Aorta (tissue), 5 donors: ENCODE data around the gene NUP133. TPM values are rescaled to one million over a fixed set of nuclear protein-coding genes. Genes with fewer than 3 reads are reported as not detected.
"Not testable (repeated sequence)": the region's sequence is repeated elsewhere in the genome, so short reads cannot be mapped to it uniquely, and the experiment has no call there.

Source experiments
- ATAC-seq: fragments of 200-7000 bp; cut with Tn5 transposase; one replicate; pipeline ENCODE4 v1.9.1; 2022; ENCODE audit warnings: moderate library complexity; ENCODE audit not compliant: low FRiP score
- DNase-seq, 2 donors: peaks; one replicate each; pipeline ENCODE4 v3.0.0-alpha.2; 2020
- H3K27ac ChIP-seq, 2 donors: one replicate each; pipeline ENCODE4 v1.5.1; 2013; ENCODE audit warnings: low read length in 2 of 2, mild to moderate bottlenecking in 2 of 2, moderate library complexity in 2 of 2, control low read depth in 1 of 2, inconsistent platforms in 1 of 2, low read depth in 1 of 2
- H3K27me3 ChIP-seq, 2 donors: one replicate each; pipeline ENCODE4 v1.6.1; 2013; ENCODE audit warnings: control low read depth in 1 of 2, low read length in 1 of 2, mild to moderate bottlenecking in 1 of 2, moderate library complexity in 1 of 2; ENCODE audit not compliant: insufficient read depth in 2 of 2, control insufficient read depth in 1 of 2
- H3K36me3 ChIP-seq, 2 donors: one replicate each; pipeline ENCODE4 v1.6.1; 2013; ENCODE audit warnings: control low read depth in 1 of 2, low read length in 1 of 2, mild to moderate bottlenecking in 1 of 2; ENCODE audit not compliant: insufficient read depth in 2 of 2, control insufficient read depth in 1 of 2
- H3K4me1 ChIP-seq, 2 donors: one replicate each; pipeline ENCODE4 v1.6.1; 2013; ENCODE audit warnings: low read length in 2 of 2, control low read depth in 1 of 2, mild to moderate bottlenecking in 1 of 2, moderate library complexity in 1 of 2; ENCODE audit not compliant: insufficient read depth in 2 of 2, control insufficient read depth in 1 of 2
- H3K4me3 ChIP-seq, 2 donors: one replicate each; pipeline ENCODE4 v1.5.1; 2013; ENCODE audit warnings: low read length in 2 of 2, control low read depth in 1 of 2, mild to moderate bottlenecking in 1 of 2
- H3K9me3 ChIP-seq: one replicate; pipeline ENCODE4 v1.6.1; 2013; ENCODE audit warnings: mild to moderate bottlenecking, low read length; ENCODE audit not compliant: control insufficient read depth
- WGBS, 2 donors: extraction: QIAGEN DNeasy Blood & Tissue Kit; methylation state at CpG; one replicate each; pipeline ENCODE4 v1.1.7; 2013; 5-methylcytosine and 5-hydroxymethylcytosine counted together
- intact Hi-C, 2 donors: fragments of 100-400 bp; cut with DNase I; formaldehyde crosslinking; loops; one replicate each; pipeline versions ENCODE4 v1.14.2 to v1.15.0; 2022
- polyA plus RNA-seq, 2 donors: library from polyadenylated mRNA; stranded (reverse); fragments of 200-250 nt; gene quantifications; one replicate each; pipeline ENCODE4 v1.2.3, GENCODE V29; 2013
- total RNA-seq, 2 donors: library from RNA; stranded (reverse); fragmentation: NEBNext Ultra II Directional; extraction: Animal tissue kit (Norgen Biotek cat#: 25700); gene quantifications; one replicate each; pipeline ENCODE4 v1.2.1, GENCODE V29; 2021
- donor health status: healthy with polysubstance abuse.
- donor health status: Bipolar disorder and iron deficiency.
- donor health status: DM: no; HTN: no; CAD: no.
- donor health status: DM: no; HTN: no; CAD: no.
- donor health status: DM: yes; HTN: yes; CAD: no.

The NUP133 gene
- total and polyA plus RNA-seq, 4 donors, result 5.1 to 37.3 (median 24.0) TPM

DNA sequence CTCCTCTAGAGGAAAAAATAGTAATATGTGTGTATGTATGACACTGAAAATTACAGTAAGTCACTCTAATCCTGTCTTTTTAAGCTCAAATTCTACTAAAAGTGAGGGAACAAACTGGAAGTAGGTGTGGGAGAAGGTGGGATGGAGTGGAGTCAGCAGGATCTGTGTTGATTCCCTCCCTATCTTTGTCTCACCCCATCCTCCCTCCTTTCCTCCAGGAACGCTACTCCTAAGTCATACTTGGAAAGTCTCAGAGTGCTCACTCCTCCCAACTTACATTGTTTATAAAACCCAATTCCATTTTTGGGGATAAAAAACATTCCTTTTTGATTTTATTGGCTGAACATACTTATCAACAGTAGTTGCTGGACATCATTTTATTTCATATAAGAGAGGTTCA lies 14.9 kb upstream of the NUP133 start:
- no peaks in the 10 kb centered on the region for H3K27me3 ChIP-seq
- no peak overlapping the region for H3K27ac ChIP-seq
- no peaks in the 10 kb centered on the region for H3K9me3 ChIP-seq
- no peak for DNase-seq
- 0 to 6% methylated on average over 1 of the region's 1 CpG for WGBS, 2 donors
- no peaks in the 10 kb centered on the region for H3K4me1 ChIP-seq
- no peak for ATAC-seq
- no peak overlapping the region for H3K4me3 ChIP-seq
- intact Hi-C loops, result no loop called here
- H3K36me3 ChIP-seq, result peaks cover 5 to 6% of the 10 kb centered on the region in 2 donors

- Histone ChIP-seq H3K27ac (no peak overlapping the region), H3K27me3 (no peaks in the 10 kb centered on the region), H3K4me1 (peaks cover 0 to 3% of the 10 kb centered on the region in 2 donors), H3K36me3 (peaks cover 0 to 2% of the 10 kb centered on the region in 2 donors), H3K4me3 (no peak overlapping the region), H3K9me3 (no peaks in the 10 kb centered on the region)
- peak; percentile 78 for ATAC-seq
- WGBS, 2 donors, result 35 to 36% methylated on average over 8 of the region's 8 CpGs
- intact Hi-C loops, result no loop called here
- peak in 1 of 2 donors; percentile 68 for DNase-seq
Measured at GRCh38 chr1:229514578-229515275, 6.6 kb upstream of the NUP133 start.

DNA sequence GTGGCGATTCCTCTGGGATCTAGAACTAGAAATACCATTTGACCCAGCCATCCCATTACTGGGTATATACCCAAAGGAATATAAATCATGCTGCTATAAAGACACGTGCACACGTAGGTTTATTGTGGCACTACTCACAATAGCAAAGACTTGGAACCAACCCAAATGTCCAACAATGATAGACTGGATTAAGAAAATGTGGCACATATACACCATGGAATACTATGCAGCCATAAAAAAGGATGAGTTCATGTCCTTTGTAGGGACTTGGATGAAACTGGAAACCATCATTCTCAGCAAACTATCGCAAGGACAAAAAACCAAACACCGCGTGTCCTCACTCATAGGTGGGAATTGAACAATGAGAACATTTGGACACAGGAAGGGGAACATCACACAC lies 3.5 kb upstream of the NUP133 start:
- H3K27ac ChIP-seq, H3K36me3 ChIP-seq, H3K27me3 ChIP-seq, H3K9me3 ChIP-seq, intact Hi-C loops, H3K4me1 ChIP-seq, H3K4me3 ChIP-seq, DNase-seq, ATAC-seq: not testable (repeated sequence)
- 81 to 82% methylated on average over 6 of the region's 6 CpGs for WGBS, 2 donors

GRCh38 chr1:229511201-229511600 lies 3.1 kb upstream of the NUP133 start:
- H3K27me3 ChIP-seq, intact Hi-C loops, H3K27ac ChIP-seq, DNase-seq, H3K36me3 ChIP-seq, H3K4me3 ChIP-seq, H3K4me1 ChIP-seq, H3K9me3 ChIP-seq, ATAC-seq: not testable (repeated sequence)
- 87 to 88% methylated on average over 2 of the region's 2 CpGs for WGBS, 2 donors

DNA sequence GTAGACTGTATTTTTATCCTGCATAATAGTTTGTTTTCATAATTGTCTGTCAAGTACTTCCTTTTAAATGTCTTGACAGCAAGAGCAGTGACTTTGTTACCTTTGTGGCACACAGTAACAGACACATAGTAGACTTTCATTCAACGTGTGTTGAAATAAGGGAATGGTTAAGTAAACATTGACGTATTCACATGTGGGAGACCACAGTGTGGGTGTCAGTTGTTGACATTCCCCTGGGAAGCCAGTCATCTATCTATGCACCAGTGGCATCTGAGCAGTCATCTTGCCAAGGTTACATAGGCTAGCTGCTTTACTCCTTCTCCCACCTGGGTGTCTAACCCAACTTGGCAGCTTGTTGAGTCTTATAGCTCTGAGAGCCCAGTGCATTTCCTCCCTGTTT lies 1.4 kb upstream of the NUP133 start:
- intact Hi-C loops, result no loop called here
- Histone ChIP-seq H3K9me3 (no peaks in the 10 kb centered on the region), H3K4me3 (no peak overlapping the region), H3K36me3 (no peaks in the 10 kb centered on the region), H3K4me1 (peaks cover 0 to 2% of the 10 kb centered on the region in 2 donors), H3K27me3 (no peaks in the 10 kb centered on the region), H3K27ac (no peak overlapping the region)
- no peak for DNase-seq
- WGBS, 2 donors, result 62 to 66% methylated on average over 2 of the region's 2 CpGs
- ATAC-seq, result no peak

- Histone ChIP-seq H3K4me3 (peak overlapping the region; percentile 75 to 89), H3K4me1 (no peaks in the 10 kb centered on the region), H3K9me3 (no peaks in the 10 kb centered on the region), H3K27ac (peak overlapping the region; percentile 58 to 92), H3K36me3 (no peaks in the 10 kb centered on the region), H3K27me3 (no peaks in the 10 kb centered on the region)
- intact Hi-C loops, result no loop called here
- 78 to 80% methylated on average over 7 of the region's 7 CpGs for WGBS, 2 donors
- no peak for DNase-seq
- peak; percentile 16 for ATAC-seq
Measured at GRCh38 chr1:229508823-229509337, 739 bp upstream of the NUP133 start.

GRCh38 chr1:229507502-229507901 lies 639 bp downstream of the NUP133 start:
- no peak overlapping the region for H3K27ac ChIP-seq
- intact Hi-C loops, result no loop called here
- WGBS, 2 donors, result 4 to 5% methylated on average over 5 of the region's 5 CpGs
- H3K4me3 ChIP-seq, result peak overlapping the region; percentile 89 to 96
- DNase-seq (no peak), ATAC-seq (no peak)
- H3K9me3 ChIP-seq, result no peaks in the 10 kb centered on the region
- no peaks in the 10 kb centered on the region for H3K36me3 ChIP-seq
- H3K4me1 ChIP-seq, result no peaks in the 10 kb centered on the region
- H3K27me3 ChIP-seq, result no peaks in the 10 kb centered on the region

DNA sequence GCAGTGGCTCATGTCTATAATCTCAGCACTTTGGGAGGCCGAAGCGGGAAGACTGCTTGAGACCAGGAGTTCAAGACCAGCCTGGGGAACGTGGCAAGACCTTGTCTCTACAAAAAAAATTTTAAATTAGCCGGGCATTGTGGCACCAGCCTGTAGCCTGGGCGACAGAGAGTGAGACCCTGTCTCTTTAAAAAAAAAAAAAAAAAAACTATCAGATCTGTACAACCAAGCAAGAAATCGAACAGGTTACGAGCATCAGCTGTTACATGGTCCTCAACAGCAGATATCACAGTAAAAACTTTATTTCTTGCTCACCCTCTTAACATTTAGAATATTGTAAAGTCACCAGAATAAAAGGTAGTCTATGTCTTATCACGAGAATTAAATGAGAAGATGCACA lies 1.5 kb downstream of the NUP133 start:
- DNase-seq, result no peak
- 78 to 79% methylated on average over 8 of the region's 8 CpGs for WGBS, 2 donors
- Histone ChIP-seq H3K27me3 (no peaks in the 10 kb centered on the region), H3K4me3 (peak overlapping the region in 1 of 2 donors; percentile 11), H3K36me3 (no peaks in the 10 kb centered on the region), H3K4me1 (no peaks in the 10 kb centered on the region), H3K27ac (no peak overlapping the region), H3K9me3 (no peaks in the 10 kb centered on the region)
- intact Hi-C loops, result no loop called here
- no peak for ATAC-seq

DNA sequence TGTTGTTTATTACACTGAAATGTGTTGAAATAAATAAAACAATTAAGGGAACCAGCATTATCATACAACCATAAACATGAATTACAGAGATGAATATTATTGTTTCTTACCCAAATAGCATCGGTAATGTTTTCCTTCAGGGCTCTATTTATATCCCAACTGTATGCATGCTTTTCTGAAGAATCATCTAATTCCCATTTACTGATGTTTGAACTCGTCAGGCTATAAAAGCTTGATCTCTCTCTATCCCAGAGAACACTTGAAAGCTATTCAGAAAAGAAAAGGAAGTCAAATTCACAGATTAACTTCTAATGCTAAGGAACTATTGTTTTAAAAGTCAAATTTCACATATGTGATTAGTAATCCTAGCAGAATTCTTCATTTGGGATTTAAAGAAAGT lies 12.4 kb downstream of the NUP133 start:
- H3K36me3 ChIP-seq, result peaks cover 5 to 16% of the 10 kb centered on the region in 2 donors
- WGBS, 2 donors, result 24 to 32% methylated on average over 2 of the region's 2 CpGs

More for the DNA sequence above, 12.4 kb downstream of the NUP133 start:
- no peaks in the 10 kb centered on the region for H3K4me1 ChIP-seq
- H3K27ac ChIP-seq, result no peak overlapping the region
- H3K27me3 ChIP-seq, result no peaks in the 10 kb centered on the region
- H3K4me3 ChIP-seq, result no peak overlapping the region
- no peaks in the 10 kb centered on the region for H3K9me3 ChIP-seq
- no peak for DNase-seq
- intact Hi-C loops, result no loop called here
- no peak for ATAC-seq
